HFF-Myc (cell line): ENCODE data around the gene WNT11.

Source experiments
- DNase-seq: peaks from one replicate; pipeline ENCODE4 v3.0.0-alpha.2; 2011; ENCODE audit warnings: low read depth; ENCODE audit errors: extremely low read depth
- H3K4me3 ChIP-seq: replicated peaks from 2 replicates; pipeline ENCODE4 v1.5.1; 2011; ENCODE audit warnings: low read depth, mild to moderate bottlenecking, control low read depth, low read length
- TF ChIP-seq, protein P1 (sequence below): IDR thresholded peaks from 2 replicates; pipeline ENCODE4 v1.5.1; 2012; ENCODE audit warnings: mild to moderate bottlenecking, low read depth, low read length, control low read depth; ENCODE audit errors: missing control alignments

WNT11 gene

DNA sequence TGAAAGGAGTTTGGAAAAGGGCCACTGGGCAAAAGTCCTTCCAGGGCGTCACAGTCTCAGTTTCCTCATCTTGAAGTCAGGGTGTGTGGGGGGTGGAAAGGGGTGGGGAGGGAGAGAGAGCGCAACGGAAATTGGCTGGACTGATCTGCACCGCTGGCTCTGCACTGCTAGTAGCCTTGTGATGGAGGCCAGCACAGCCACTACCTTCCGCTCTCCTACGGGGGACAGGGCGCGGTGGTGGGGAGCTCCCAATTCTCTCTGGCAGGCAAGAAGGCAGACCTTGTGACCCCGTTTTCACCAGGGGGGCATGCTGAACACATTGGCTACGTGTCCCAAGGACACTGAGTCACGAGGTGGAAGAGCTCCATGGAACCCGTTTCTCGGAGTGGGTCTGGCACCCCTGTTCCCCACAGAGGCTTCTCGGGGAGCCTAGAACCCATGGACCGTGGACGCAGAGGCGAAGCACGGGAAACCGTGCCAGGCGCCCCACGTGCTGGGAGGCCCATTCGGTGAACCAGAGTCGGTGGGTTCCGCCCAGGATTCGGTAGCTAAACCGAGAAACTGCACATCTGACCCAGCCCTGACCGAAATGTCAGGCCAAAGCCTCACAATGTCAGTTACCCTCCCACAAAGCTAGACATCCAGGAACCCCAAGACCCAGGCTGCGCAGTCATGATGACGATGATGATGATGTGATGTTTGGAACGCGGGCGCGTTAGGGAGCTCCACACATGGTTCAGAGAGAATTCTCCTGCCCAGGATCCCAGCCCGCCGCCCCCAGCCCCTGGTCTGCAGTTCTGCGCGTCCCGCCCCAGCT, 28.3 kb upstream of the WNT11 start:
- no peak for DNase-seq
- TF ChIP-seq, protein P1, sequence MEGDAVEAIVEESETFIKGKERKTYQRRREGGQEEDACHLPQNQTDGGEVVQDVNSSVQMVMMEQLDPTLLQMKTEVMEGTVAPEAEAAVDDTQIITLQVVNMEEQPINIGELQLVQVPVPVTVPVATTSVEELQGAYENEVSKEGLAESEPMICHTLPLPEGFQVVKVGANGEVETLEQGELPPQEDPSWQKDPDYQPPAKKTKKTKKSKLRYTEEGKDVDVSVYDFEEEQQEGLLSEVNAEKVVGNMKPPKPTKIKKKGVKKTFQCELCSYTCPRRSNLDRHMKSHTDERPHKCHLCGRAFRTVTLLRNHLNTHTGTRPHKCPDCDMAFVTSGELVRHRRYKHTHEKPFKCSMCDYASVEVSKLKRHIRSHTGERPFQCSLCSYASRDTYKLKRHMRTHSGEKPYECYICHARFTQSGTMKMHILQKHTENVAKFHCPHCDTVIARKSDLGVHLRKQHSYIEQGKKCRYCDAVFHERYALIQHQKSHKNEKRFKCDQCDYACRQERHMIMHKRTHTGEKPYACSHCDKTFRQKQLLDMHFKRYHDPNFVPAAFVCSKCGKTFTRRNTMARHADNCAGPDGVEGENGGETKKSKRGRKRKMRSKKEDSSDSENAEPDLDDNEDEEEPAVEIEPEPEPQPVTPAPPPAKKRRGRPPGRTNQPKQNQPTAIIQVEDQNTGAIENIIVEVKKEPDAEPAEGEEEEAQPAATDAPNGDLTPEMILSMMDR: no peak
- H3K4me3 ChIP-seq: peak overlapping the region; percentile 67

DNA sequence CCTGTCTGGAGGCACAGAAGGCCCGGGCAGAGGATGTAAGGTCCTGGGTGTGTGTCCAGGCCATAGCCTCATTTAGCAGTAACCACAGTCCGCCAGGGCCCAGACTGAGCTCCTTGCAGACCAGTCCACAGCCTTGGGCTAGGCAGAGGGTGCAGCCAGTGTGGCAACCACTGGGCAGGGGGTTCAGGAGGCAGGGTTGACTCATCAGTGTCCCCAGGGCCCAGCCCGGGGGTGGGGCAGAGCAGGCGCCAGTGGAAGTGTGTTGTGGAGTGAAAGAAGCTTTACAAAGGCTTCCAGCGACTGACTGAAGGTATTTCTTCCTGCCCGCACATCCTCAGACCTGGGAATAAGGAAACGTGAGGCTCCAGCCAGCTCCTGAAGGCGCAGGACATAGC, 27.7 kb upstream of the WNT11 start:
- H3K4me3 ChIP-seq: no peak overlapping the region
- no peak for DNase-seq
- TF ChIP-seq, protein P1: no peak

DNA sequence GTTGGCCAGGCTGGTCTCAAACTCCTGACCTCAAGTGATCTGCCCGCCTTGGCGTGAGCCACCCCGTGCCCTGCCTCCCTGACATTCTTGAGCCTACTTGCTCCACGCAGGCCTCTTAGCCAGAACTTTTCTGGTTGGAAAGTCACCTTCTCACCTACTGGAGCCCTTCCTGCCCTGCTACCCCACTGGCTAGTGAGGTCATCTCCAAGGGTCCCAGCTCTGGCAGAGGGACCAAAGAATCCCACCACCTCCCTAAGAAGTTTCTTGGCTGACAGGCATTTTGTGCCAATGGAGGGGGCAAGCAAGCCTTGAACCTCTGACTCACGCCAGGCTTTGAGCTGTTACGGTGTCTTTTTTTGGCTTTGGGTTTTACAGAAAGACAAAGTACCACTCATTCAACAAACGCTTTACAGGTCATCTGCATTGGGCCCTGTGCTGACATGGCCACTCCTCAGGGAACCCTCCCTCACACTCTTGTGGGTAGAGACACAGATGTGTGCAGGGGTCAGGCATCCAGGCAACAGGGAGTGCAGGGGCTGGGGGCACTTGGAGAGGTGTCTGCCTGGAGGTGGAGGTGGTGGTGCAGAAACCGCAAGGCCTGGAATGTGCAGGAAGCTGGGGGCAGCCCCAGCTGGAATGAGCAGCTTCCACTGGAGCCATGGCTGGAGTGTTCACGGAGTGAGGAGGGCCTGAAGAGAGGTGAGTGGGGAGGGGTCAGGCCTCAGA, 27.1 kb upstream of the WNT11 start:
- TF ChIP-seq, protein P1: no peak
- H3K4me3 ChIP-seq: no peak overlapping the region
- DNase-seq: no peak

- TF ChIP-seq, protein P1: no peak
- H3K4me3 ChIP-seq: no peak overlapping the region
- no peak for DNase-seq
Observed at GRCh38 chr11:76232026-76232665, 25.8 kb upstream of the WNT11 start.

DNA sequence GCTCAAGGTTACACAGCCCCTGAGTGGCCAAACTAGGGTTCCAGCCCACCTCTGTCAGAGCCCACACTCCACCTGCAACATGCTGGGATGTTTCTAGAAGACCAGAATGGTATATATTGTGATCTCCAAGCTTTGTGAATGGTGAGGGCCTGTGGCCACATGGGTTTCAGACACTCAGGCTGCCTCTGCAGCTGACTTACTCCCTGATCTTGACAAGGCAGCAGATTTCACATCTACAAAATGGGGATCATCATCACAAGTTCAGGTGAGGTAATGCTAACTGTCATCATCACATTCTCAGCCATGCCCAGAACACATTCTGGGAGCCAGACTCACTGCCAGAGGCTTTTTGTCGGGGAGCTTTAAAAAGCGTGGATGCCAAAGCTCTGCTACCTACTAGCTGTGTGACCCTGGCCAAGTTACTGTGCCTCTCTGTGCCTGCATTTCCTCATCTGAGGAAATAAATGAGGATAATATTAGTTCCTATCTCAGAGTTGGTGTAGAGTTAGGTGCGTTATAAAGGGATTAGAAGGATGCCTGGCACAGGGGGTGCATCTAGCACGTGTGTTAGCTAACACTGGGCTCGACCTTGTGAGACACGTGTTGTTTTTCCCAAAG, 24.9 kb upstream of the WNT11 start:
- H3K4me3 ChIP-seq: no peak overlapping the region
- no peak for DNase-seq
- TF ChIP-seq, protein P1: no peak

DNA sequence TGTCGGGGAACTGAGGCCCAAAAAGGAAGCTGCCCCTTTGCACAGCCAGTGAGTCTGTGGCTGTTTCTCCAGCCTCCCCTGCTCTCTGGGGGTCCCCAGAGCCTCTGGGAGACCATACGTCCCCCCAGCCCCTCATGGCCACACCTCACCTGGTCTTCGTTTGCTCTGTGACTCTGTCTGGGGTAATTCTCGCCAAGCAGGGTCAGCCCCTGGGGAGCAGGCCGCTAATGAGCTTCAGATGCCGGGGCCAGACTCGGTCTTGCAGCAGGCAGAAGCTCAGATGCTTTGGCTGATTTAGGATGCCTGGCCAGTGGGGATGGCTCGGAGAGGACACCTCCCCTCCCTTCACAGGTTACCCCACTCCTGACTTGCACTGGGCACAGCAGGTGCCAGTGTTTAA, 24.1 kb upstream of the WNT11 start:
- H3K4me3 ChIP-seq: no peak overlapping the region
- TF ChIP-seq, protein P1: no peak
- no peak for DNase-seq
